ENCODE results near the gene MYO16.

The MYO16 gene

DNA sequence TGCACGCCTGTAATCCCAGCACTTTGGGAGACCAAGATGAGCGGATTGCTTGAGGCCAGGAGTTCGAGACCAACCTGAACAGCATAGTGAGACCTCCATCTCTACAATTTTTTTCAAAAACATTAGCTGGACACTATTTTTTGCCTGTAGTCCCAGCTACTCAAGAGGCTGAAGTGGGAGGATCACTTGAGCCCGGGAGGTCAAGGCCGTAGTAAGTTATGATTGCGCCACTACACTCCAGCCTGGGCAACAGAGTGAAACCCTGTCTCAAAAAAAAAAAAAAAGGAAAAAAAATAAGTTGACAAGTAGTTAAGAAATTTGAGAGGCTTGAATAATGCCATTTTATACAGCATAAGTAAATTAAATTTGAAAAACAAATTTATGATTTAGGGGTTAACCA, 330.6 kb downstream of the MYO16 start (continued):
- TF ChIP-seq, protein P1, sequence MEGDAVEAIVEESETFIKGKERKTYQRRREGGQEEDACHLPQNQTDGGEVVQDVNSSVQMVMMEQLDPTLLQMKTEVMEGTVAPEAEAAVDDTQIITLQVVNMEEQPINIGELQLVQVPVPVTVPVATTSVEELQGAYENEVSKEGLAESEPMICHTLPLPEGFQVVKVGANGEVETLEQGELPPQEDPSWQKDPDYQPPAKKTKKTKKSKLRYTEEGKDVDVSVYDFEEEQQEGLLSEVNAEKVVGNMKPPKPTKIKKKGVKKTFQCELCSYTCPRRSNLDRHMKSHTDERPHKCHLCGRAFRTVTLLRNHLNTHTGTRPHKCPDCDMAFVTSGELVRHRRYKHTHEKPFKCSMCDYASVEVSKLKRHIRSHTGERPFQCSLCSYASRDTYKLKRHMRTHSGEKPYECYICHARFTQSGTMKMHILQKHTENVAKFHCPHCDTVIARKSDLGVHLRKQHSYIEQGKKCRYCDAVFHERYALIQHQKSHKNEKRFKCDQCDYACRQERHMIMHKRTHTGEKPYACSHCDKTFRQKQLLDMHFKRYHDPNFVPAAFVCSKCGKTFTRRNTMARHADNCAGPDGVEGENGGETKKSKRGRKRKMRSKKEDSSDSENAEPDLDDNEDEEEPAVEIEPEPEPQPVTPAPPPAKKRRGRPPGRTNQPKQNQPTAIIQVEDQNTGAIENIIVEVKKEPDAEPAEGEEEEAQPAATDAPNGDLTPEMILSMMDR (tag by site-specific recombination; IDR thresholded peaks at IDR 0.05): no peak
- no peak for TF ChIP-seq ZNF423 (tag by site-specific recombination; IDR thresholded peaks at IDR 0.05)
- no peak for TF ChIP-seq GLI4 (tag by site-specific recombination; IDR thresholded peaks at IDR 0.05)
- TF ChIP-seq, protein P2, sequence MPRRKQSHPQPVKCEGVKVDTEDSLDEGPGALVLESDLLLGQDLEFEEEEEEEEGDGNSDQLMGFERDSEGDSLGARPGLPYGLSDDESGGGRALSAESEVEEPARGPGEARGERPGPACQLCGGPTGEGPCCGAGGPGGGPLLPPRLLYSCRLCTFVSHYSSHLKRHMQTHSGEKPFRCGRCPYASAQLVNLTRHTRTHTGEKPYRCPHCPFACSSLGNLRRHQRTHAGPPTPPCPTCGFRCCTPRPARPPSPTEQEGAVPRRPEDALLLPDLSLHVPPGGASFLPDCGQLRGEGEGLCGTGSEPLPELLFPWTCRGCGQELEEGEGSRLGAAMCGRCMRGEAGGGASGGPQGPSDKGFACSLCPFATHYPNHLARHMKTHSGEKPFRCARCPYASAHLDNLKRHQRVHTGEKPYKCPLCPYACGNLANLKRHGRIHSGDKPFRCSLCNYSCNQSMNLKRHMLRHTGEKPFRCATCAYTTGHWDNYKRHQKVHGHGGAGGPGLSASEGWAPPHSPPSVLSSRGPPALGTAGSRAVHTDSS (tag by site-specific recombination; IDR thresholded peaks at IDR 0.05): no peak
- TF ChIP-seq, protein P3, sequence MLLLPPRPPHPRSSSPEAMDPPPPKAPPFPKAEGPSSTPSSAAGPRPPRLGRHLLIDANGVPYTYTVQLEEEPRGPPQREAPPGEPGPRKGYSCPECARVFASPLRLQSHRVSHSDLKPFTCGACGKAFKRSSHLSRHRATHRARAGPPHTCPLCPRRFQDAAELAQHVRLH (tag by site-specific recombination; IDR thresholded peaks at IDR 0.05): no peak
- TF ChIP-seq MZF1 (tag by site-specific recombination; IDR thresholded peaks at IDR 0.05; ENCODE audit: borderline replicate concordance): no peak
- no peak for TF ChIP-seq ZNF530 (tag by site-specific recombination; IDR thresholded peaks at IDR 0.05; ENCODE audit: low read depth)
- no peak for TF ChIP-seq ZBTB20 (tag by site-specific recombination; IDR thresholded peaks at IDR 0.05)

DNA sequence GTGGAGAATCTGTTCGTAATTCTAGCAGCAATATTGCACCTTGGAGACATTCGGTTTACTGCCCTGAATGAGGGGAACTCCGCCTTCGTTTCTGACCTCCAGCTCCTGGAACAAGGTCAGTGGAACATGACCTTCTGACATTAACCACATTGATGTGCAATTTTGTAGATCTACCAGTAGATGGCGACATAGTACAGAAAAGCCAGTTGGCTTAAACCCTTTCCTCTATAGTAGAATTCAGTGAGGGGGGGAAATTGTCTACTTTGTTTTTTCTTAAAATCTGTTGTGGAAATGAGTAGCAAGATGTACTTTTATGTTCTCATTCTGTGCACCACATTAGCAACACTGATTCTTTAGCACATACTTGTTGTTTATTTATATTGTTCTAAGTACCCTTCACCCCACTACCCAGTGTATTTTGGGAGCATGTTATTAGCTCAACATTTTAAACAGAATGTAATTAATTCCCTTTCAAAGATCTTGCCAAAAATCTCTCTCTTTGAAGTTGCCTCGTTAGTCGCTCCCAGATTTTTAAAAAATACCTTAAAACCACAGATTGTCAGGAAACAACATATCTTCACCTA, 332.2 kb downstream of the MYO16 start:
- ChIA-PET CTCF (interaction anchor here (0.5 to 1.9 kb wide), 24 partner anchors 9 to 1457 kb away, joined by 3 to 7 read pairs (median 4); no protein-coding TSS in a partner anchor), POLR2A (no interaction called here)
- H3K36me3 ChIP-seq (ENCODE audit: control insufficient read depth in 2 of 2, insufficient read depth in 1 of 2, low read length in 2 of 2): no peaks in the 10 kb centered on the region
- no peak overlapping the region for H3K4me3 ChIP-seq (ENCODE audit: low read depth, low read length)
- H3K27ac ChIP-seq (ENCODE audit: extremely low read depth, low read depth, low read length): no peak overlapping the region
- H3K9me3 ChIP-seq (ENCODE audit: control insufficient read depth, insufficient read depth, low read depth, low read length): no peaks in the 10 kb centered on the region
- no peaks in the 10 kb centered on the region for H3K4me1 ChIP-seq (ENCODE audit: control insufficient read depth, insufficient read depth, low read length)
- TF ChIP-seq ZNF677 (tag by site-specific recombination; IDR thresholded peaks at IDR 0.05) (no peak), ZNF837 (tag by site-specific recombination; IDR thresholded peaks at IDR 0.05) (no peak), ZNF707 (tag by site-specific recombination; IDR thresholded peaks at IDR 0.05) (0 out of 2 replicates have a peak, but pooled peaks have one; percentile 34), ZNF654 (tag by site-specific recombination; IDR thresholded peaks at IDR 0.05; ENCODE audit: low read depth) (peak; percentile 94), ZNF660 (tag by site-specific recombination; IDR thresholded peaks at IDR 0.05) (peak; percentile 56; the same call in 1 of the 2 replicates)

DNA sequence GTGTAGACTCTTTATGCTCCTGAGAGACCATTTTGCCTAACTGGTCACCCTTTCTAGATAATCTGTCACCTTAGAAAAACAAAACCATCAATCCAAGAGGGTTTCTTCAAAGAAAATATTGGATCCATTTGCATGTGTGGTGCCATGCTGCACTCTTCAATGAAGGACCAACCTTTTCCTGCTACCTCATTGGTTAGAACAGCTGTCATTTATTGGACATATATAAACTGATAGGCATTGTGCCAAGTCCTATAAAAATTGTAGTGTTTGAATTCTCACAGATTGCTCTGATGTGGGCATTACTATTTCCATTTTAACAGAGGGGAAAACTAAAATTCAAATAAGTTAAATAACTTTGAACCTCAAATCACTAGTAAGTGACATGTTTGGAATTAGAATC, 333.2 kb downstream of the MYO16 start:
- H3K36me3 ChIP-seq (ENCODE audit: control insufficient read depth in 2 of 2, insufficient read depth in 1 of 2, low read length in 2 of 2): no peaks in the 10 kb centered on the region
- H3K4me1 ChIP-seq (ENCODE audit: control insufficient read depth, insufficient read depth, low read length): no peaks in the 10 kb centered on the region
- POLR2A ChIA-PET: no interaction called here
- no peaks in the 10 kb centered on the region for H3K9me3 ChIP-seq (ENCODE audit: control insufficient read depth, insufficient read depth, low read depth, low read length)
- H3K4me3 ChIP-seq (ENCODE audit: low read depth, low read length): no peak overlapping the region
- CTCF ChIA-PET: interaction anchor here (0.8 kb wide), 1 partner anchor 115 kb away, joined by 3 read pairs; no protein-coding TSS in a partner anchor
- H3K27ac ChIP-seq (ENCODE audit: extremely low read depth, low read depth, low read length): no peak overlapping the region
- TF ChIP-seq ZNF184 (tag by site-specific recombination; IDR thresholded peaks at IDR 0.05) (no peak), ZNF830 (tag by site-specific recombination; IDR thresholded peaks at IDR 0.05; ENCODE audit: low read depth) (no peak), OVOL3 (tag by site-specific recombination; IDR thresholded peaks at IDR 0.05) (no peak), ZNF366 (tag by site-specific recombination; conservative IDR thresholded peaks at IDR 0.05) (no peak), ZNF354C (tag by site-specific recombination; IDR thresholded peaks at IDR 0.05; ENCODE audit: borderline replicate concordance, low read depth) (no peak), ZNF626 (tag by site-specific recombination; IDR thresholded peaks at IDR 0.05) (no peak), ZNF549 (tag by site-specific recombination; IDR thresholded peaks at IDR 0.05) (no peak), ZNF132 (tag by site-specific recombination; IDR thresholded peaks at IDR 0.05; ENCODE audit: borderline replicate concordance) (no peak)
- TF ChIP-seq, protein P4, sequence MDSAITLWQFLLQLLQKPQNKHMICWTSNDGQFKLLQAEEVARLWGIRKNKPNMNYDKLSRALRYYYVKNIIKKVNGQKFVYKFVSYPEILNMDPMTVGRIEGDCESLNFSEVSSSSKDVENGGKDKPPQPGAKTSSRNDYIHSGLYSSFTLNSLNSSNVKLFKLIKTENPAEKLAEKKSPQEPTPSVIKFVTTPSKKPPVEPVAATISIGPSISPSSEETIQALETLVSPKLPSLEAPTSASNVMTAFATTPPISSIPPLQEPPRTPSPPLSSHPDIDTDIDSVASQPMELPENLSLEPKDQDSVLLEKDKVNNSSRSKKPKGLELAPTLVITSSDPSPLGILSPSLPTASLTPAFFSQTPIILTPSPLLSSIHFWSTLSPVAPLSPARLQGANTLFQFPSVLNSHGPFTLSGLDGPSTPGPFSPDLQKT (IDR thresholded peaks at IDR 0.05; ENCODE audit: borderline replicate concordance, low read depth, low read length): no peak
- TF ChIP-seq, protein P5, sequence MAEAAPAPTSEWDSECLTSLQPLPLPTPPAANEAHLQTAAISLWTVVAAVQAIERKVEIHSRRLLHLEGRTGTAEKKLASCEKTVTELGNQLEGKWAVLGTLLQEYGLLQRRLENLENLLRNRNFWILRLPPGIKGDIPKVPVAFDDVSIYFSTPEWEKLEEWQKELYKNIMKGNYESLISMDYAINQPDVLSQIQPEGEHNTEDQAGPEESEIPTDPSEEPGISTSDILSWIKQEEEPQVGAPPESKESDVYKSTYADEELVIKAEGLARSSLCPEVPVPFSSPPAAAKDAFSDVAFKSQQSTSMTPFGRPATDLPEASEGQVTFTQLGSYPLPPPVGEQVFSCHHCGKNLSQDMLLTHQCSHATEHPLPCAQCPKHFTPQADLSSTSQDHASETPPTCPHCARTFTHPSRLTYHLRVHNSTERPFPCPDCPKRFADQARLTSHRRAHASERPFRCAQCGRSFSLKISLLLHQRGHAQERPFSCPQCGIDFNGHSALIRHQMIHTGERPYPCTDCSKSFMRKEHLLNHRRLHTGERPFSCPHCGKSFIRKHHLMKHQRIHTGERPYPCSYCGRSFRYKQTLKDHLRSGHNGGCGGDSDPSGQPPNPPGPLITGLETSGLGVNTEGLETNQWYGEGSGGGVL (tag by site-specific recombination; IDR thresholded peaks at IDR 0.05): no peak

Data from HEK293 (cell line).